NCI-H2081 (cell line): Measurements from ENCODE around the gene OTOF.

Experiments used
- DNase-seq, 2 experiments: peaks; one replicate each; lab custom pipeline; 2025; lab: John Stamatoyannopoulos, UW

The OTOF gene

DNA sequence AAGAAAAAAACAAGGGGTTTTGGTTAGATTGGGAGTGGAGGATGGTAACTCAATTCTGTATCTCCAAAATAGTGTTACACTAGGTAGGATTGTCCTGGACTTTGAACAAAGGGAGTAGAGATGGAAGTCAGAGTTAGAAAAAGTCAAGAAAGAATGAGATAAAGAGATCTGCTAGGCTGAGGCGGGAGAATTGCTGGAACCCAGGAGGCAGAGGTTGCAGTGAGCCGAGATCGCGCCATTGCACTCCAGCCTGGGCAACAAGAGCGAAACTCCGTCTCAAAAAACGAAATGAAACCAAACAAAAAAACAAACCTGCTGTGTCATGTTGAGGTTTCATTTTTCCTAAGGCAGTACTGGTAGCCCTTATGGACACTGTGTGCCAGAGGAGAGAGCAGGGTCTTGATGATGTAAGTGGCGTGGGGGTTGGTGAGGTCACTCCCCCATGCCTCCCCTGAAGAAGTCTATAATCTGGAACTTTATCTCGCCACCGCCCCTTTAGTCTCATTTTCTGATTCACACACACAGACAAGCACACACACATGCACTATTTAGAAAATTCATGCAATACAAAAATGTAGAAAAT is 65.7 kb downstream of the OTOF start:
- no peak for DNase-seq

DNA sequence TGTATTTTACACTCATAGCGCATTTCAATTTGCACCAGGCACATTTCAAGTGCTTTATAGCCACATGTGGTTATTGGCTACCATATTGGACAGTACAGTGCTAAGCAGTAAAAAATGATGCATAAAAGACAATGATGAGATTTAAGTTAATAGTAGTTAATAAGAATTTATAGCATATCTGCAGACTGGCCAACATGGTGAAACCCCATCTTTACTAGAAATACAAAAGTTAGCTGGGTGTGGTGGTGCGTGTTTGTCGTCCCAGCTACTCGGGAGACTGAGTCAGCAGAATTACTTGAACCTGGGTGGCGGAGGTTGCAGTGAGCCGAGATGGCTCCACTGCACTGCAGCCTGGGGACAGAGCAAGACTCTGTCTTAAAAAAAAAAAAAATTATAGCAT is 66.5 kb downstream of the OTOF start:
- no peak for DNase-seq

- no peak for DNase-seq
These were observed 67.1 kb downstream of the OTOF start for GRCh38 chr2:26410764-26411243.

DNA sequence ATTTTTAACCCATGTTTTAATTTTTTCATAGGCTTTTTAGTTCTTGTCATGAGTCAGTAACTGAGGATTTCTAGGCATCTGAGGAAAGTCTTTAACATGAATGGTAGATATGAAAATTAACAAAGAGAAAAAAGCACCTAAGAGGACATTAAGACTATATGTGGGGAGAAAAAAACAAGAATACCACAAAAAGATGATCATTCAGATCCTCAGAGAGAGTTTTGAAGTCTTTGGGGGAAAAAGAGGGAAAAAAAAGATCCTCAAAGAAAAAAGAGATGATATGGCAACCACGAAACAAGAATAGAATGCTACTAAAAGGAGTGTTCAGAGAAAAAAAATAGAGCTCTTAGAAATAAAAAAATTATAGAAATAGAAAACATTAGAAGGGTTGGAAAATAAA is 68.1 kb downstream of the OTOF start:
- no peak for DNase-seq

DNA sequence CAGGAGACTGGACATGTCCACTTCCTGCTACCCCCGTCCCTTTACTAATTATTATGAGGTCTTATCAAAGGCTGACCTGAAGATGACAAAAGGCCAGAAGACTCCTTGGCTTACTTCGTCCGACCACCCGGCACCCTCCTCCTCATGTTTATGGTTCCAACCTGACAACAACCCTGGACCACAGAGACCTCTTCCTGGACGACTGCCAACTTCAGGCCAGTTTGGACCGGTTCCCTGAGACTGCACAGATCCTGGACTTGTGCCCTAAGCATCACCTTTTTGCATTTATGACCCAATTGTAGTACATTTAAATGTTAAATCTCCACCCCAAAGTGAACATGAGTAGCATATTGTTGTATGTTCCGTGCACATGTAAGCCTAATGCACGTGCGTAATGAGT is 70.4 kb downstream of the OTOF start:
- no peak for DNase-seq
